Duodenal mucosa (tissue), 2 donors: ENCODE data around the gene GPR62.

ENCODE experiments used
- H3K27ac ChIP-seq: one replicate; pipeline ENCODE4 v1.7.0; 2013; ENCODE audit warnings: low read depth, low read length
- H3K27me3 ChIP-seq, 2 donors: one replicate each; pipeline ENCODE4 v1.7.0; 2013; ENCODE audit warnings: low read length in 2 of 2, control low read depth in 1 of 2; ENCODE audit not compliant: insufficient read depth in 2 of 2, control insufficient read depth in 1 of 2
- H3K36me3 ChIP-seq, 2 donors: one replicate each; pipeline ENCODE4 v1.7.0; 2013; ENCODE audit warnings: low read length in 2 of 2, control low read depth in 1 of 2; ENCODE audit not compliant: insufficient read depth in 2 of 2, control insufficient read depth in 1 of 2
- H3K4me1 ChIP-seq, 2 donors: one replicate each; pipeline ENCODE4 v1.7.0; 2013; ENCODE audit warnings: low read length in 2 of 2, control low read depth in 1 of 2; ENCODE audit not compliant: insufficient read depth in 2 of 2, control insufficient read depth in 1 of 2
- H3K4me3 ChIP-seq, 2 donors: one replicate each; pipeline ENCODE4 v1.7.0; 2013; ENCODE audit warnings: low read length in 2 of 2, low read depth in 1 of 2
- H3K9ac ChIP-seq, 2 donors: one replicate each; pipeline ENCODE4 v1.7.0; 2013; ENCODE audit warnings: low read length in 2 of 2, low read depth in 1 of 2
- H3K9me3 ChIP-seq, 2 donors: one replicate each; pipeline ENCODE4 v1.7.0; 2013; ENCODE audit warnings: low read length in 2 of 2, control low read depth in 1 of 2; ENCODE audit not compliant: control insufficient read depth in 1 of 2

GPR62 gene

DNA sequence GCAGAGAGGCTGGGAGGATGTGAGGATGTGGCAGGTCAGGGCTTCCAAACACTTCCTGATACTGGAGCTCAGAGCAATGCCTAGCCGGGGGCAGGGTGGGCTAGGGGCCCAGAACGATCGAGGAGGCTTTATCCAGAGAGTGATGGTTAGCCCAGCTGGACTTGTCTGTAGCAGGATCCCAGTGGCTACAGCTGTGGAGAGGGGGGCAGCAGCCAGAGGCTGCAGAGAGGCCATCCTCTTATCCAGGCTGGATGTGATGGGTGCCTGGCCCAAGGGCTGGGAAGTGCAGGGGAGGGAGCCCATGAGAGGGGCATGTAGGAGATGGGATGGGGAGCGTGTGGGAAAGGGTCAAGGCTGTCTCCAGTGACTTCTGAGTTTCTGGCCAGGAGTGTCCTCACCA lies 8.4 kb upstream of the GPR62 start:
- no peak overlapping the region for H3K4me3 ChIP-seq
- H3K9ac ChIP-seq, result no peak overlapping the region
- H3K27me3 ChIP-seq, result no peaks in the 10 kb centered on the region
- H3K9me3 ChIP-seq, result no peaks in the 10 kb centered on the region
- no peak overlapping the region for H3K27ac ChIP-seq
- H3K4me1 ChIP-seq, result peaks cover 13 to 14% of the 10 kb centered on the region in 2 donors
- peaks cover 5 to 35% of the 10 kb centered on the region in 2 donors for H3K36me3 ChIP-seq

GRCh38 chr3:51947215-51947900 lies 7.8 kb upstream of the GPR62 start:
- peaks cover 5 to 35% of the 10 kb centered on the region in 2 donors for H3K36me3 ChIP-seq
- H3K4me1 ChIP-seq, result peaks cover 12% of the 10 kb centered on the region in 2 donors
- H3K4me3 ChIP-seq, result no peak overlapping the region
- H3K27me3 ChIP-seq, result no peaks in the 10 kb centered on the region
- no peak overlapping the region for H3K9ac ChIP-seq
- no peak overlapping the region for H3K27ac ChIP-seq
- no peaks in the 10 kb centered on the region for H3K9me3 ChIP-seq

DNA sequence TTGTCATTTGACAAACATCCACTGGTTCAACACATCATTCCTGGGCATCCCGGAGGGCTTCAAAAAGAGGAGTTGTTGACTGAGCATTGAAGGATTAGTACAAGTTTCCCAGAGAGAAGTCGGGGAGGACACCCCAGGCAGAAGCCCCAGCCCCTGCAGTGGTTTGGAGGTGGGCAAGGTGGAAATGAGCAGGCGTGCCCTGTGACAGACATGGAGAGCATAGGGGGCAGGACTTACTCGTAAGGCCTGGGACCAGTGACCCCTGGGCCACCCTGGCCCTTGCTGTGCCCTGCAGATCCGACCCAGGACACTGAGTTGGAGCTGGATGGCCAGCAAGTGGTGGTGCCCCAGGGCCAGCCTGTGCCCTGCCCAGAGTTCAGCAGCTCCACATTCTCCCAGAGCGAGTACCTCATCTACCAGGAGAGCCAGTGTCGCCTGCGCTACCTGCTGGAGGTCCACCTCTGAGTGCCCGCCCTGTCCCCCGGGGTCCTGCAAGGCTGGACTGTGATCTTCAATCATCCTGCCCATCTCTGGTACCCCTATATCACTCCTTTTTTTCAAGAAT lies 7.1 kb upstream of the GPR62 start:
- Histone ChIP-seq H3K4me1 (peaks cover 4 to 5% of the 10 kb centered on the region in 2 donors), H3K27me3 (no peaks in the 10 kb centered on the region), H3K9me3 (no peaks in the 10 kb centered on the region), H3K4me3 (no peak overlapping the region), H3K27ac (no peak overlapping the region), H3K9ac (no peak overlapping the region), H3K36me3 (peaks cover 5 to 35% of the 10 kb centered on the region in 2 donors)

GRCh38 chr3:51949121-51949520 lies 6.1 kb upstream of the GPR62 start:
- no peak overlapping the region for H3K27ac ChIP-seq
- no peaks in the 10 kb centered on the region for H3K4me1 ChIP-seq
- H3K9ac ChIP-seq, result no peak overlapping the region
- H3K36me3 ChIP-seq, result peaks cover 5 to 35% of the 10 kb centered on the region in 2 donors
- peaks cover 0 to 4% of the 10 kb centered on the region in 2 donors for H3K27me3 ChIP-seq
- H3K9me3 ChIP-seq, result no peaks in the 10 kb centered on the region
- no peak overlapping the region for H3K4me3 ChIP-seq

DNA sequence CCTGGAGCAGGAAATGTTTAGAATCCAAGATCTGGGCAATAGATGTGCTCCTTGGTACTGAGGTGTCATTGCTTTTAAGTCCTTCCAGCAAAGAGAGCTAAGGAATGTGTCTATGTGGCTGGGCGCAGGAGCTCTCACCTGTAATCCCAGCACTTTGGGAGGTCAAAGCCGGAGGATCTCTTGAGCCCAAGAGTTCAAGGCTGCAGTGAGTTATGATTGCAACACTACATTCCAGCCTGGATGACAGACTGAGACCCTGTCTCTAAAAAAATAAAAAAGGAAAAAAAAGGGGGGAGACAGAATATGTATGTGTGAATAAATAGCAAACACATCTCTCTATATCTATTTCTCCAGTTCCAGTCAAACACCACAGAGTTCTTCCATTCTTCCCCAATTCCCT lies 4.3 kb upstream of the GPR62 start:
- H3K27ac ChIP-seq, result no peak overlapping the region
- peaks cover 2 to 24% of the 10 kb centered on the region in 2 donors for H3K36me3 ChIP-seq
- no peaks in the 10 kb centered on the region for H3K4me1 ChIP-seq
- H3K9ac ChIP-seq, result no peak overlapping the region
- H3K4me3 ChIP-seq, result no peak overlapping the region
- H3K27me3 ChIP-seq, result peaks cover 5 to 12% of the 10 kb centered on the region in 2 donors
- H3K9me3 ChIP-seq, result no peaks in the 10 kb centered on the region

DNA sequence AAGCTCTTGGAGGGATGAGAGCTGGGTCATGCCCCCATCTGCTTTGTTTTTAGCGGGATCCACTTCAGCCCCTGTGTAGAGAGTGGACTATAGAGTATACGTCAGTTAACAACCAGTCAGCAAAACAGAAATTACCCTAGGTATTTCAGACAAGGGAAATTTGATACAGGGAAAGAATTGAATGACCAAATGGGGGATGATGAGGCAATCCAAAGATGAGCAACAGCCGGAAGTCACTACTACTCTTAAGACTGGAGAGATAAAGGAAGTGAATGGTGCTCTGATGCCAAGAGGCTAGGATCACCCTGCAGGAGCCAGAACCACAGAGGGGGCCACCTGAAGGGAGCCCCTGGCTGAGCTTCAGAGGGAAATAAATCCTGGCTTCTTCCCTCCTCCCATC lies 1.7 kb upstream of the GPR62 start:
- Histone ChIP-seq H3K9ac (no peak overlapping the region), H3K27me3 (peaks cover 5 to 12% of the 10 kb centered on the region in 2 donors), H3K4me3 (no peak overlapping the region), H3K27ac (no peak overlapping the region), H3K9me3 (no peaks in the 10 kb centered on the region), H3K4me1 (peaks cover 5 to 7% of the 10 kb centered on the region in 2 donors), H3K36me3 (peaks cover 0 to 13% of the 10 kb centered on the region in 2 donors)

GRCh38 chr3:51954105-51954504 lies 1.1 kb upstream of the GPR62 start:
- Histone ChIP-seq H3K27me3 (peaks cover 5 to 12% of the 10 kb centered on the region in 2 donors), H3K36me3 (peaks cover 0 to 10% of the 10 kb centered on the region in 2 donors), H3K9ac (no peak overlapping the region), H3K9me3 (no peaks in the 10 kb centered on the region), H3K4me1 (peaks cover 5 to 7% of the 10 kb centered on the region in 2 donors), H3K4me3 (no peak overlapping the region), H3K27ac (no peak overlapping the region)

DNA sequence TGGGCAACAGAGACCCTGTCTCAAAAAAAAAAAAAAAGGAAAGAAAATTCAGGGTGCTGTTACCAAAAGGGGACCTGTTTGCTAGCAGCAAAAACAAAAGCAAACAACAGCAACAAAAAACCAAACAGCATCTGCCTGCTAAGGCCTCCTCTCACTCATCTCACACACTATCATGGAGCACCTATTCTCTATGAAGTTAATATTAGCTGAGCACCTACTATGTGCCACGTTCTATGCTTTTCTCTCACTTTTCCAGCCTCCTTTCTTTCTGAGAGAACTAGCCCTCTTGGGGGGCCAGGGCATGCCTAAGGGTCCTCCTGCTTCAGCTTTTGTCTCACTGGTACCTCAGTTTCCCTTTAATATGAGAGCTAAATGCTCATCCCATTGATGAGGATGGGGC lies 468 bp upstream of the GPR62 start:
- peaks cover 0 to 11% of the 10 kb centered on the region in 2 donors for H3K36me3 ChIP-seq
- no peak overlapping the region for H3K4me3 ChIP-seq
- no peak overlapping the region for H3K27ac ChIP-seq
- H3K9me3 ChIP-seq, result no peaks in the 10 kb centered on the region
- H3K9ac ChIP-seq, result no peak overlapping the region
- peaks cover 5 to 7% of the 10 kb centered on the region in 2 donors for H3K4me1 ChIP-seq
- peaks cover 5 to 12% of the 10 kb centered on the region in 2 donors for H3K27me3 ChIP-seq

GRCh38 chr3:51955893-51956770 lies 951 bp downstream of the GPR62 start:
- H3K27me3 ChIP-seq, result peaks cover 5 to 12% of the 10 kb centered on the region in 2 donors
- no peak overlapping the region for H3K27ac ChIP-seq
- peak overlapping the region in 1 of 2 donors; percentile 43 for H3K9ac ChIP-seq

More at GRCh38 chr3:51955893-51956770, 951 bp downstream of the GPR62 start:
- peaks cover 3 to 11% of the 10 kb centered on the region in 2 donors for H3K36me3 ChIP-seq
- peak overlapping the region; percentile 8 to 50 for H3K4me3 ChIP-seq
- H3K9me3 ChIP-seq, result no peaks in the 10 kb centered on the region
- H3K4me1 ChIP-seq, result peaks cover 5 to 7% of the 10 kb centered on the region in 2 donors
